CD4-positive, alpha-beta T cell treated with Interleukin-4 for 1 hour (primary cell): ENCODE data around the gene PROSER3.

Experiments used
- DNase-seq, 2 donors: peaks; one replicate each; pipeline ENCODE4 v3.0.0-alpha.2; 2020 to 2022

The PROSER3 gene

GRCh38 chr19:35739275-35740107 is 18.5 kb upstream of the PROSER3 start:
- no peak for DNase-seq

GRCh38 chr19:35740108-35740422 is 17.9 kb upstream of the PROSER3 start:
- DNase-seq: no peak

GRCh38 chr19:35740423-35741202 is 17.4 kb upstream of the PROSER3 start:
- peak; percentile 95 for DNase-seq

GRCh38 chr19:35741203-35741515 is 16.8 kb upstream of the PROSER3 start:
- no peak for DNase-seq

GRCh38 chr19:35742121-35742724 is 15.8 kb upstream of the PROSER3 start, which contains the start of gene IGFLR1:
IGFLR1 (minus strand) TSS chr19:35742452; CDS start chr19:35741180, 1,272 bp downstream.
- DNase-seq: peak; percentile 79 to 82

- DNase-seq: no peak
Observed at GRCh38 chr19:35743640-35744429, 14.1 kb upstream of the PROSER3 start.

- DNase-seq: peak; percentile 97
Observed at GRCh38 chr19:35744430-35745327, 13.3 kb upstream of the PROSER3 start.

GRCh38 chr19:35745328-35746086 is 12.5 kb upstream of the PROSER3 start, which contains the start of the genes PSENEN and U2AF1L4:
PSENEN (plus strand) TSS chr19:35745651; CDS start chr19:35745931, 280 bp downstream.
U2AF1L4 (minus strand) TSS chr19:35745418; CDS start chr19:35745391, 27 bp downstream.
- DNase-seq: peak; percentile 99 to 100

- DNase-seq: no peak
Observed at GRCh38 chr19:35746087-35746462, 11.9 kb upstream of the PROSER3 start.

GRCh38 chr19:35746531-35746930 is 11.4 kb upstream of the PROSER3 start:
- no peak for DNase-seq

- peak; percentile 99 to 100 for DNase-seq
Observed at GRCh38 chr19:35748106-35749020, 9.6 kb upstream of the PROSER3 start, which contains the start of gene LIN37. LIN37 (plus strand) TSS chr19:35748576; CDS start chr19:35748725, 149 bp downstream.

- DNase-seq: no peak
Observed at GRCh38 chr19:35750167-35750566, 7.8 kb upstream of the PROSER3 start.

GRCh38 chr19:35751839-35752745 is 5.9 kb upstream of the PROSER3 start:
- DNase-seq: no peak

GRCh38 chr19:35752746-35753350 is 5.1 kb upstream of the PROSER3 start:
- no peak for DNase-seq

GRCh38 chr19:35753634-35754369 is 4.2 kb upstream of the PROSER3 start:
- no peak for DNase-seq

- no peak for DNase-seq
Observed at GRCh38 chr19:35754370-35755130, 3.4 kb upstream of the PROSER3 start.
